ENCODE results near the gene ZFX. TPM values are rescaled to one million over a fixed set of nuclear protein-coding genes. Genes with fewer than 3 reads are reported as not detected.

Gene ZFX
- total and polyA plus RNA-seq, 2 of the 8 experiments (the other 6 are each of a cell fraction or from before 2014, with no cell fraction given), result 2.8 to 22.0 TPM

DNA sequence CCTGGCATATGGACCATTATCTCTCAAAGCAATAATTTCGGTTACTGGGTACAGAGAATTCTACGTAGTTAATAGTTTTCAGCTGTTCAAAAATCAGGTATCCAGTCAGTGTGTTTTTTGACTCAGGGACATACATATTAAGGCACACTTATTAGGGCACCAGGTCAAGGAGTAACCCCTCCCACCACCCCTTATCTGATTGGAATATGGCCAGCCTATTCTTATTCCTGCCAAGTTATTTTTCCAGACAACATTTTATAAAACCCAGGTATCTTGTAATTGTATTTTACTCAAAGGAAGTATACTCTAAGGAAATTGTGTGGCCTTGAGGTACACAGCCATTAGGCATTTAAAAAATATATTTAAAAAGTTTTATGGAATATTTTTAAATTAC, 4.3 kb downstream of the ZFX start (continued):
- no peak for TF ChIP-seq SUZ12 (IDR thresholded peaks at IDR 0.05; ENCODE audit: low read length)
- TF ChIP-seq TAF7 (optimal IDR thresholded peaks at IDR 0.05; ENCODE audit: borderline replicate concordance, low read depth, low read length), result no peak
- TF ChIP-seq CEBPB (IDR thresholded peaks at IDR 0.05; ENCODE audit: low read depth, low read length), result no peak

Data from H1 (cell line).